GM19397 (cell line): ENCODE results near the gene FARP1.

Source experiments
- ATAC-seq: cut with Tn5 transposase; IDR thresholded peaks from one replicate; pipeline ENCODE4 v1.9.1; 2021; ENCODE audit warnings: mild to moderate bottlenecking, moderate library complexity; ENCODE audit not compliant: unreplicated experiment

The FARP1 gene, protein sequence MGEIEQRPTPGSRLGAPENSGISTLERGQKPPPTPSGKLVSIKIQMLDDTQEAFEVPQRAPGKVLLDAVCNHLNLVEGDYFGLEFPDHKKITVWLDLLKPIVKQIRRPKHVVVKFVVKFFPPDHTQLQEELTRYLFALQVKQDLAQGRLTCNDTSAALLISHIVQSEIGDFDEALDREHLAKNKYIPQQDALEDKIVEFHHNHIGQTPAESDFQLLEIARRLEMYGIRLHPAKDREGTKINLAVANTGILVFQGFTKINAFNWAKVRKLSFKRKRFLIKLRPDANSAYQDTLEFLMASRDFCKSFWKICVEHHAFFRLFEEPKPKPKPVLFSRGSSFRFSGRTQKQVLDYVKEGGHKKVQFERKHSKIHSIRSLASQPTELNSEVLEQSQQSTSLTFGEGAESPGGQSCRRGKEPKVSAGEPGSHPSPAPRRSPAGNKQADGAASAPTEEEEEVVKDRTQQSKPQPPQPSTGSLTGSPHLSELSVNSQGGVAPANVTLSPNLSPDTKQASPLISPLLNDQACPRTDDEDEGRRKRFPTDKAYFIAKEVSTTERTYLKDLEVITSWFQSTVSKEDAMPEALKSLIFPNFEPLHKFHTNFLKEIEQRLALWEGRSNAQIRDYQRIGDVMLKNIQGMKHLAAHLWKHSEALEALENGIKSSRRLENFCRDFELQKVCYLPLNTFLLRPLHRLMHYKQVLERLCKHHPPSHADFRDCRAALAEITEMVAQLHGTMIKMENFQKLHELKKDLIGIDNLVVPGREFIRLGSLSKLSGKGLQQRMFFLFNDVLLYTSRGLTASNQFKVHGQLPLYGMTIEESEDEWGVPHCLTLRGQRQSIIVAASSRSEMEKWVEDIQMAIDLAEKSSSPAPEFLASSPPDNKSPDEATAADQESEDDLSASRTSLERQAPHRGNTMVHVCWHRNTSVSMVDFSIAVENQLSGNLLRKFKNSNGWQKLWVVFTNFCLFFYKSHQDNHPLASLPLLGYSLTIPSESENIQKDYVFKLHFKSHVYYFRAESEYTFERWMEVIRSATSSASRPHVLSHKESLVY

DNA sequence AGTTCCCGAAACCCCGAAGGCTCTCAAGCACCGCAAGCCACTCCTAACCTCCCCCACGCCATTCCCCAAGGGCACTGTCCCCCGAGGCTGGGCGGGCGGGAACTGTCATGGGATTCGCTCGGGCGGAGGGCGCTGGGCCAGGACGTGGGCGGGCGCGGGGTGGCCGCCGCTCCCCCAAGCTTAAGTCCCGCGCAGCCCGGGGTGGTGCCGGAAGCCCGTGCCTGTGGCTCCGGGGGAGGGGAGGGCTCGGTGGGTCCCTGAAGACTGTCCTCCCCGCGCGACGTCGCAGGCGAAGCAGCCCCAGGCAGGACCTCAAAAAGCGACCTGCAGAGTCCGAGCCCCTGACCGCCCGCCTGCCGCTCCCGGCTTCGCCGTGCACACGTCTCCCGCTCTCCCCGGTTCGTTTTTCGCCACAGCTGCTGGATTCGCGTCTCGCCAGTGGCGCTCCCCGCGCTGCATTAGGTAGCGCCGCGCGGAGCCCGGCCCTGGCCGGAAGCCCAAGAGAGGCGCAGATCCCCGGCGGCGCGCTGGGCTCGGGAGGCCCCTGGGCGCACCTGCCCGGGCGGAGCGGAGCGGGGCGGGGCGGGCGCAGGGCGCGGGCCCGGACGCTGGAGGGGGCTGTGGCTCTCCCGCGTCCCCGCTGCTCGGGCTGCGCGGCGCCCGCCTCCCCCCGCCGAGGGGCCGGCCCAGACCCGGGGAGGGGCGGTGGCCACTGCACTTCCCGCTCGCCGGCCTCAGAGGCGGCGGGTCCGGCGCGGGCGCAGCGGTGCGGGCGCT is at the start of gene FARP1:
TSS of gene FARP1 (plus strand) at position 715 of the 777 bp plus-strand sequence. CDS start 70,149 bp downstream, outside the sequence.
- peak; percentile 83 for ATAC-seq

DNA sequence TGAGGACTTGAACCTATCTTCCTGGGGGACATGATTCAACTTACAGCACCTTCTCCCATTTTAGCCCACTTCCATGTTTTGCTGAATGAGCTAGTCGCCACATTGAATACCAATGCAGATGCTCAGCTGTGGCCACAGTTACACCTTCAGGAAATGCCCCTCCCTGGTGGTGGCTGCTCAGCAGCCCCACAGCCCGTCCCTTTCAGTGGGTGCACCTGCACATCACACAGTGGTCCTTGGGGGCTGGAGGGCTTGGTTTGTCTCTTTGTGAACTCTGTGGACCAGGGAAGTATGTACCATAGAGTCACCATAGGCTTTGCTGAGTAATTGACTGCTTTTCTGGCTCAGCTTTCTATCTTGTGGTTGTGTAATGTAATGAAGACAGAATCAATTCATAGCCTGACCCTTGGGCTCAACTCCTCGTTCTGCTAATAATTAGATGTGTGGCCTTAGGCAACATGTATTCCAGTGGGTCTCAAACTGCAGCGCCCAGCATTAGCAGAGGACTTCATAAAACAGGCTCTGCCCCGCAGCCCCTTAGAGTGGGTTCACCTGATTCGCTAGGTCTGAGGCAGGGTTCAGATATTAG is 48.1 kb upstream of the FARP1 start:
- no peak for ATAC-seq

GRCh38 chr13:98096059-98096458 is 46.8 kb upstream of the FARP1 start:
- no peak for ATAC-seq

DNA sequence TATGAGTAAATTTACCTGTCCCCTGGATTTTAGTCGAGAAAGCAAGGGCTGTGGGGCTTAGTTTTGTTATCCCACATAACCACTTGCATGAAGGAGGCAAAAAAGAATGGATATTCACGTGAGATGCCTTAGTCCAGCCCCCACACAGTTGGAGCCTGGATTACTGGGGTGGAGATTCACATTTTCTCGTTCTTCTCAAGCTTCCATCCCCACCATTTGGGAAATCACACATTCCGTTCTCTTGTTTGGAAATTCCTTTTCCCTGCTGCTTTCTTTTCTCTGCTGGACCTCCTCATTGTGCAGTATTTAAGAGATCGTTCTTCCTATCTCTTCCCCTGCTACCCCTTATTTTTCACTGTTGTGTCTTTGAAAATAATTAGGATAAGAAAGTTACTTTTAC is 45.1 kb upstream of the FARP1 start:
- no peak for ATAC-seq

DNA sequence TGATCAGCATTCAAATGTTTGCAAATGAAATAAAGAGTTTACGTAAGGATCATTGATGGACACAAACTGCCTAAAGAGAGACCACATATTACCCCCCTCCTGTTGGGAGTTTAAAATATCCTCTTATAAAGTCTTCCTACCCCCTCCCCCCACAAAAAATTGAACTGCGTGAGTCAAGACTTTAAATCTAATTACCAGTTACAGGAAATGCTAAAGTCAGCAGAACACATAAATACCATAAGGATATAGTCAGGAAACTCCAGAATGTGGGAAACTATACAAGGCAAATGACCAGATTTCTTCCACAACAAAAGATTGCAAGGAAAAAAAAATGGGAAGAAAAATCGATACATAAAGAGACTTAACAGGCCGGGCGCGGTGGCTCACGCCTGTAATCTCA is 44.4 kb upstream of the FARP1 start:
- no peak for ATAC-seq

DNA sequence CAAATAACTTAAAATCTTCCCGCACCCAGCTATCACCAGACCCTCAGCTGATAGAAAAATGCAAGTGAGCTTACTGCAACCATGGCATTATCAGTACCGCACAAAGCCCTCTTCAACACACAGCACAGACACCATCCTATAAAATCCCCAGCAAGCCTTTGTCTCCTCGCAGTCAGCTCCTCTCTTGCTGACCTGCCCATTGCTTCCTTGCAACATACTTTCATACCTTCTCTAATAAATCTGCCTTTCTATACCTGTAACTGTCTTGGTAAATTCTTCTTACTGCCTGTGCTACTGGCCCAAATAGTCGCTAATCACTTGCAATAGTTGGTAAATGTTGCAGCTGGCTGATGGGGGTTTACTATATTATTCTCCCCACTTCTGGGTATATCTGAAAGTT is 43.3 kb upstream of the FARP1 start:
- ATAC-seq = no peak

GRCh38 chr13:98100481-98100880 is 42.4 kb upstream of the FARP1 start:
- no peak for ATAC-seq

DNA sequence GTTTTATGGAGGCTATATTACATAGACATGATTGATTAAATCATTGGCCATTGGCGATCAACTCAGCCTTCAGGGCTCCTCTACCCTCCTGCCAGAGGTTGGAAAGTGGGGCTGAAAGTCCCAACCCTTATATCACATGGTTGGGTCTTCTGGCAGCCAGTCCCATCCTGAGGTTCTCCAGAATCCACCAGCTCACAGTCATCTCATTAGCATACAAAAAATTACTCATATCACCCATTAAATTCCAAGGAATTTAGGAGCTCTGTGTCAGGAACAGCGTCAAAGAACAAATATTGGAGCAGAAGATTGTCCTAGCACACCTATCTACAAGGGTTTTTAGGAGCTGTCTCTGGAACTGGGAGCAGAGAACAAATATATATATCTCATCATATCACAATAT is 39.4 kb upstream of the FARP1 start:
- ATAC-seq = no peak

- ATAC-seq = no peak
Measured at GRCh38 chr13:98103942-98104880, 38.7 kb upstream of the FARP1 start.

GRCh38 chr13:98105929-98106336 is 37.0 kb upstream of the FARP1 start:
- ATAC-seq = no peak

DNA sequence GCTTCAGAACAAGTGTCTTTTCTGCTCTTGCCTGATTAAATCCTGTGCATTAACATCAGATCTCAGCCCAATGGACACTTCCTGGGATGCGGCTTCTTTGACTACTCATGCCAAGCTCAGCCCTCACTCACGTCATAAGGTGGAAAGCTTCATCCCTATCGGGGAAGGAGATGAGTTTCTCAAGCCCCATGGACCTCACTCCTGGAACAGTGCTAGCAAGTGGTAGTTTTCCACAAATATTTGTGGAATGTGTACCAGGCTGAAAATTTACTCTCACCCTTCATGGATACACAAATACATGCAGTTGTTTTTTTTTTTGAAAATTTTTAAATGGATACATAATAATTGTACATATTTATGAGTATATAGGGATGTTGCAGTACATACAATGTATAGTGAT is 34.6 kb upstream of the FARP1 start:
- no peak for ATAC-seq

GRCh38 chr13:98109226-98109853 is 33.6 kb upstream of the FARP1 start:
- no peak for ATAC-seq

- ATAC-seq = no peak
Measured at GRCh38 chr13:98110749-98111148, 32.1 kb upstream of the FARP1 start.

DNA sequence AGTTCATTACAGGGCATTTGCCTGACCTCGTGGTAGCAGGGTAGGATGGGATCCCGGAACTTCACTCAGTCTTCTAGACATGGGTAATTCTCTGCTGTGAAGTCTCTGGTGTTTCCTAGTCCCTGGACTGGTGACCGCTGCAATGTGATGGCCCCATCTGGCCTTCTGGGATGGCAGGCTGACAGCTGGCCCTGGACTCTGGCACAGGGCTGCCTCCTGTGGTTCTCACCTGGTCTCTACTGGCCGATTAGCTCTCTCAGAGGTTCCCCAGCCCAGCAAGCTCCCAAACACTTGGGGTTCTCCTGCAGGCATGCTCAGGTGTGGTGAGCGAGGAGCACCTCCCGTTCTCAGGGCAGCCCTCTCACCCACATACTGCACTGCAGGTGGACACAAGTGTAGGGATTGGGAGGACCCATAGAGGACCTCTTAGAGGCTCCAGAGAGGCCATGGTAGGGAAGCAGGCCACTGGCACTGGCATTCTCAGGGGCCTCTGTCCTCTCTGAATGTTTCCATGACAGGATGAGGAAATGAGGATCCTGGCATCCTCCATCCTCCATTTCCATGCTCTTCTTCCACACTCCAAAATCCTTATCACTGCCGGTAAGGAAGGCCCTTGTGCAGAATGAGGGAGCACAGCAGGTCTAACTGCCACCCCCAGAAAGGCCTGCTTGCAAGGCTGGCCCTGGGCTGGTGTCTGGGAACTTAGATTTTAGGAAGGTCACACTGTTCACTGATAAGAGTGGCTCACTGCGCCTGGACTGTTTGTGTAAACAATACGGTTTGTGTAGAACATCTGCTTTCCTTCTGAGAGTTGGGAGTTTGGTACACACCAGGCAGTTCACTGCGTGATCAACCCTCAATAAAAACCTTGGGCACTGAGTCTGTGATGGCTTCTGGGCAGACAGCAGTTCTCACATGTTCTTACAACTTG is 31.5 kb upstream of the FARP1 start:
- ATAC-seq = no peak

GRCh38 chr13:98112456-98112855 is 30.4 kb upstream of the FARP1 start:
- no peak for ATAC-seq

DNA sequence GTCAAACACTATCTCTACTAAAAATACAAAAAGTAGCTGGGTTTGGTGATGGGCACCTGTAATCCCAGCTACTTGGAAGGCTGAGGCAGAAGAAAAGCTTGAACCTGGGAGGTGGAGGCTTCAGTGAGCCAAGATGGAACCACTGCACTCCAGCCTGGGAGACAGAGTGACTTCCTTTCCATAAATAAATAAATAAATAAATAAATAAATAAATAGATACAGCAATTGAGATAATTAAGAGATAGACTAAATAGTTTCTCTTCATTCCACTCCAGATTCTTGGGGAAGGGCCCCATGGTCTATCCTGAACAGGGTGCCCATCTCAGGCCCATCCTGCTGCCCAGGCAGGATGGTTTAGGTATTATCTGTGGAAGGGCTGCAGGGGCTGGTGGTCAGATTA is 24.0 kb upstream of the FARP1 start:
- no peak for ATAC-seq

- no peak for ATAC-seq
Measured at GRCh38 chr13:98123176-98123575, 19.7 kb upstream of the FARP1 start.
